SK-N-SH treated with all-trans-retinoic acid at 6 μM for 48 hours (cell line): ENCODE measurements around the gene TRIM56.

ENCODE experiments used
- TCF4 ChIP-seq: fragments of 250-450 bp; sonication (Bioruptor Pico); IDR thresholded peaks from 2 replicates; pipeline ENCODE4 v1.8.0; 2021; ENCODE audit warnings: mild to moderate bottlenecking, moderate library complexity, borderline replicate concordance
- ZFP3 ChIP-seq: fragments of 250-450 bp; sonication (Bioruptor Pico); IDR thresholded peaks from 2 replicates; pipeline ENCODE4 v1.5.0; 2020; ENCODE audit warnings: mild to moderate bottlenecking, moderate library complexity

DNA sequence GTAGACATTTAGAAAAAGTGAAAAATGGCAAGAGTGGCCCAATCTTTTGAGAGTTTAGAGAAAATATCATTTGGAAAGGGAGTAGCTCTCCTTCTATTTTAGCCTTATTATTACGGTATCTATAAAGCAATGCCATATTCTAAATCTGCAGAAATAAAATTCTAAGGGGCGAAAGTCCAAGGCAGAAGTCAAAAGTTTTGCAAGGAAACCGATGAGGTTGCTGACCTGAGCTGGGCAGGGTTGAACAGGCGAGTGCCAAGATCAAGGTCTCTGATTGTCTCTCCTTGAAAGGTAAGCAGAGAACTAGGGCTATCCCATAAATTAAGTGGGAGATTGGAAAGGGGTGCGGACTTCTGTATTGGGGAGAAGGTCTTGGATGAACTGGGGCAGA lies 11.7 kb downstream of the TRIM56 start:
- no peak for TF ChIP-seq TCF4 (CRISPR knock-in tag)
- no peak for TF ChIP-seq ZFP3 (CRISPR knock-in tag)
